Activated CD8-positive, alpha-beta memory T cell treated with anti-CD3 and anti-CD28 coated beads, Interleukin-2, amount 50 U/mL, for 1 hour (primary cell): ENCODE results near the gene LIMCH1.
"Not testable (repeated sequence)": the region's sequence is repeated elsewhere in the genome, so short reads cannot be mapped to it uniquely, and the experiment has no call there.

Experiments
- DNase-seq: peaks from one replicate; pipeline ENCODE4 v3.0.0-alpha.2; 2020; ENCODE audit errors: extremely low read depth

LIMCH1 gene, protein sequence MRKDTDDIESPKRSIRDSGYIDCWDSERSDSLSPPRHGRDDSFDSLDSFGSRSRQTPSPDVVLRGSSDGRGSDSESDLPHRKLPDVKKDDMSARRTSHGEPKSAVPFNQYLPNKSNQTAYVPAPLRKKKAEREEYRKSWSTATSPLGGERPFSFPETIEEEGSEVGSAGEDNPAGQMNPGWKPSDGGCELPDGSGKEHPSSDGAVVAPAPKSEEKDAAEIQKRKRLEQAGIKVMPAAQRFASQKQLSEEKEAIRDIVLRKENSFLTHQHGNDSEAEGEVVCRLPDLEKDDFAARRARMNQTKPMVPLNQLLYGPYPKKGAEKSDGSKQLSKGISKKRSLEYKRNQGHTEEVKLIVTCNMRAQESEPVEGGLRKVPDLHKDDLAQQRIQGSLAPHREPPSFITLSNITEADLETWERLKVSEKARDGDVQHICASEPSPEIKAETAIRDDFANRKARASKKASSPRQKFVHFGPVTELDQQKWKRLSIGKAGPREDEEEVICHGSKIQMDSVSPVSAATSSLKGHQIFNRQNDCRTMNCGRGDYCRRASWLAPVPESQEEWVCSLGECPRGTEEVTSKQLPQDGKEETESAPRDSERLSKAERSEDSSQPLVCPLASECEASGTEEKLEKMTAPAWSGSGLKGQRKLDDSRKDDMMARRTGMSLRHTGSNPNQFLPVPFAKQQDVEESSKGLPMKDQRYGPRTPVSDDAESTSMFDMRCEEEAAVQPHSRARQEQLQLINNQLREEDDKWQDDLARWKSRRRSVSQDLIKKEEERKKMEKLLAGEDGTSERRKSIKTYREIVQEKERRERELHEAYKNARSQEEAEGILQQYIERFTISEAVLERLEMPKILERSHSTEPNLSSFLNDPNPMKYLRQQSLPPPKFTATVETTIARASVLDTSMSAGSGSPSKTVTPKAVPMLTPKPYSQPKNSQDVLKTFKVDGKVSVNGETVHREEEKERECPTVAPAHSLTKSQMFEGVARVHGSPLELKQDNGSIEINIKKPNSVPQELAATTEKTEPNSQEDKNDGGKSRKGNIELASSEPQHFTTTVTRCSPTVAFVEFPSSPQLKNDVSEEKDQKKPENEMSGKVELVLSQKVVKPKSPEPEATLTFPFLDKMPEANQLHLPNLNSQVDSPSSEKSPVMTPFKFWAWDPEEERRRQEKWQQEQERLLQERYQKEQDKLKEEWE (N-terminal part only)

GRCh38 chr4:41538017-41538733 lies at the start of gene LIMCH1:
Gene LIMCH1 (plus strand): TSS chr4:41538157. CDS start chr4:41605996, 67,839 bp downstream.
- no peak for DNase-seq

DNA sequence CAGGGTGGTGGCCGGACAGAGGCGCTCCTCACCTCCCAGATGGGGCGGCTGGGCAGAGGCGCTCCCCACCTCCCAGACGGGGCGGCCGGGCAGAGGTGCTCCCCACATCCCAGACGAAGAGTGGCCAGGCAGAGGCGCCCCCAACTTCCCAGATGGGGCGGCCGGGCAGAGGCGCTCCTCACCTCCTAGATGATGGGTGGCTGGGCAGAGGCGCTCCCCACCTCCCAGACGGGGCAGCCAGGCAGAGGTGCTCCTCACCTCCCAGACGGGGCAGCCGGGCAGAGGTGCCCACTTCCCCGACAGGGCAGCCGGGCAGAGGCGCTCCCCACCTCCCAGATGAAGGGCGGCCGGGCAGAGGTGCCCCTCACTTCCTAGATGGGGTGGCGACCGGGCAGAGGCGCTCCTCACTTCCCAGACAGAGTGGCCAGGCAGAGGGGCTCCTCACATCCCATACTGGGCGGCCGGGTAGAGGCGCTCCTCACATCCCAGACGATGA lies 46.8 kb upstream of the LIMCH1 start:
- DNase-seq, result not testable (repeated sequence)

DNA sequence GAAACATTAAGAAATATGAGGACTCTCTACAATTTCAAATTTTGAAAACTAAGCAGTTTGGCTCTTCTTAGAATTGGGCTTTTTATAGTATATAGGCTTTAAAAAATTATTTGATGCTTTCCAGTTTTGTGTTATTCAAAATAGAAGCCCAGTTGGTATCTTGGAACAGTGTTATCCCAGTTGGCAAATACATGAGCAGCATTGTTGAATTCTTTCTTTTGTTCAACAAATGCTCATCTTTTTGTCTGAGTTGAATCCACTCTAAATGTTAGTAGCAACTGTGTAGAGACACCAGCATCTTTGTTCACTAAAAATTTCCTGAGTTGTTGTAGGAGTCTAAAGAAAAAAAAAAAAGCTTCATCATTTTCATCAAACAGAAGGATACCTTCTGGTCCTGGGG lies 41.0 kb upstream of the LIMCH1 start:
- DNase-seq, result no peak

- no peak for DNase-seq
These were observed 39.8 kb upstream of the LIMCH1 start for GRCh38 chr4:41498177-41498576.

GRCh38 chr4:41504167-41504818 lies 33.7 kb upstream of the LIMCH1 start:
- no peak for DNase-seq

- DNase-seq, result no peak
These were observed 32.7 kb upstream of the LIMCH1 start for GRCh38 chr4:41505161-41505661.

- no peak for DNase-seq
These were observed 31.8 kb upstream of the LIMCH1 start for GRCh38 chr4:41506130-41506529.

- no peak for DNase-seq
These were observed 30.5 kb upstream of the LIMCH1 start for GRCh38 chr4:41507291-41507947.

GRCh38 chr4:41509451-41509866 lies 28.5 kb upstream of the LIMCH1 start:
- no peak for DNase-seq

DNA sequence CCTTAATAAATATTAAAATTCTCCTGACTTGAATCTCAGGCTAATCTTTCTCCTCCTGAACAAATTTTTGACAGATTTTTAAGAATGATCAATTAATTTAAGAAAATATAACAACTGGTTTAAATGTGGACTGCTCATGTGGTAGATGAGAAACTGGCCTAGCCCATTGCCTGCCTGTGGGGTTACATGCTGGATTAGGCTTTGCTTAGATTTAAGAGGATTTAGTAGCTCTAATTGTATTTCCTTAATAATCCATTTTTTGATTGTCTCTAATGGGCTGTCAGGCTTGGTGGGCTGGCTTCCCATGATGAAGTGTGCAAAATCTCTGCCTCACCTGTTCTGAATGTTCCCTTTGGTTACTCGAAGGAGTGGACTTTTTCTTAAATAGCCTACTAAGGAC lies 27.8 kb upstream of the LIMCH1 start:
- no peak for DNase-seq

DNA sequence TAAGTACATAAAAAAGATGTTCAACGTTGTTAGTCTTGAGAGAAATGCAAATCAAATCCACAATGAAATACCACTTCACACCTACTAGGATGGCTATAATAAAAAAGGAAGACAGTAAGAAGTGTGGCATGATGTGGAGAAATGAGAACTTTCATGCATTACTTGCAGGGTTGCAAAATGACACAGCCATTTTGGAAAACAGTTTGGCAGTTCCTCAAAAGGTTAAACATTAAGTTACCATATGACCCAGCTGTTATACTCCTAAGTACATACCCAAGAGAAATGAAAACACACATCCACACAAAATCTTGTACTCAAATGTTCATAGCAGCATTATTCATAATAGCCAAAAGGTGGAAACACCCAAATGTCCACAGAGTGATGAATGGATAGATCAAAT lies 25.8 kb upstream of the LIMCH1 start:
- no peak for DNase-seq

- no peak for DNase-seq
These were observed 25.4 kb upstream of the LIMCH1 start for GRCh38 chr4:41512596-41512995.

DNA sequence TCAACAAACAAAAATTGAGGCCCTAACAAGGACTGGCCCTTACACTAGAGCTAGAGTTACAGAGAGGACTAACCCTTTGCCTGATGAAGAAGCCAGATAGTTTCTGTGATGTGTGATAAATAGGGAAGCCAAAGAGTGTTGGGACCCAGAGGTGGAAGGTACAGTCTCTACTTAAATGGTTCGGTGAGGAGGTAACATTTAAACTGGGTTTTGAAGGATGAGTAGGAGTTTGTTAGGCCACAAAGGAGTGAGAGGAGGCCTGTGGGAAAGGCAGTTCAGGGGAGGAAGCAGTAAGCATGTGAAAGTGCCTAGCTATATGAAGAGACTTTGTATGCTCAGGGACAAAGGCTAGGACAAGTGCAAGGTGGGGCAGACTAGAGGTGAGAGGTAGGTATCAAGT lies 23.8 kb upstream of the LIMCH1 start:
- no peak for DNase-seq

DNA sequence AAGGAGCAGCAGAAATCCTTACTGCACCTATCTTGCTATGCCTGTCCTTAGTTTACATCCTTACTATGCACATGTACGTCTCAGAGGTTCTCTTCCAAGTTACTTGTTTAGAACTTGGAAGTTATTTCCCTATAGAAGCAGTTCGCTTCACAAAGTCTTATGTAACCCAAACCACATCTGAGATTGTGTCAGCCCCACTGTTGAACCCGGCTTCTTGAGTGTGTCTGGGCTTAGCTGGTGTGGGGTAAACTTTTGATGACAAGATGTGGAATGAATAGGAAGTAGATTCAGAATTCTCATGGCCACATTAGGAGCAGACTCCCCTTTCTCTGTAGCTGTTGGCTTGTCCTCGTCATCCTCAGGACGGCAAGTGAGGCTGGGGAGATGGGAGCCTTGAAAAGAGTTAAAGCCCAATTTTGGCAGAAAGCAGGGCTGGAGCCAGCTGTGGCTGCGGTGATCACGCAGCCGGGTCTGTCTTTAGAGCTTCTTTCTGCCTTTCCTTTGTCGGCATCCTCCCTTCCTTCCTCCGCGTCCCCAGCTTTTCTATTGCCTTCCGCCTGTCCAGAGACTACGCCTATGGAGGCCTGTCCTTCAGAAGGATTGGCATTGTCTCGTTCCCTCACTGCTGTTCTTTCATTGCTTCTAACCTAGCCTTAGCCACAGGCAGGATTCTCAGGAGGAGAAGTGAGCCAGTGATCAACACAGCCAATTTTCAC lies 23.0 kb upstream of the LIMCH1 start:
- no peak for DNase-seq

- no peak for DNase-seq
These were observed 20.8 kb upstream of the LIMCH1 start for GRCh38 chr4:41517121-41517520.

DNA sequence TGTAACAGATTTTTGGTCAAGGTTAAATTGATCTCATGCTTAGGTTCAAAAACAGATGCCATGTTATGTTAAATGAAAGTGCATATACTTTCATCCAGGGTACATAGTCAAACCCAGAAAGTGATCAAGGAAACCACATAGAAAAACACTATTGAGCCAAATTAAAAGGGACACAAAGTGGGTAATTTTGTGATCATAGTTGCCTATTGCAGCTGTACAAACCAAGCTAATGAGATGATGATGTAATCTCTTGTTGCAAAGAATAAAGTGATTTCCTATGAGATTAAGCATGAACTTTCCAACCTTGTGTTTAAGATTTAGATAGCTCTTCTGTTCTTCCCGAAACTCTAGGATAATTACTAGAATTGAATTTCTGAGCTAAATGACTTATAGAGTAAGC lies 20.2 kb upstream of the LIMCH1 start:
- DNase-seq, result no peak

GRCh38 chr4:41524425-41524824 lies 13.5 kb upstream of the LIMCH1 start:
- DNase-seq, result no peak

DNA sequence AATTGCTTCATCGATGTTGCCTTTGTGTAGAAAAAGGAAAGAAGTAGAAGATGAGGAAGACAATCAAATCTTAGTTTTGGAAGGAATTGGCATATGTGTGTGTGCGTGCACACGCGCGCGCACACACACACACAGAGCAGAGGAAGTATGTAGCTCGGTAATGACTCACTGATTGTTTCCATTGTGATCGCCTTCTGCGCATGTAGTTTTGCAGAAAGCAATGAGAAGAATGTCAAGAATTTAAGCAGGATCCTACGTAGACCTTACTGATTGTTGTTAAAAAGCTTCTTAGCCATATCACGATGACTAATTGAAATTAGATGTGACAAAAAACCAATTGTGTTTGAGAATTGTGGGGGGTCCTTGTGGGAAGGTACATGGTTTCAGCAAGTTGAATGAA lies 12.8 kb upstream of the LIMCH1 start:
- no peak for DNase-seq

DNA sequence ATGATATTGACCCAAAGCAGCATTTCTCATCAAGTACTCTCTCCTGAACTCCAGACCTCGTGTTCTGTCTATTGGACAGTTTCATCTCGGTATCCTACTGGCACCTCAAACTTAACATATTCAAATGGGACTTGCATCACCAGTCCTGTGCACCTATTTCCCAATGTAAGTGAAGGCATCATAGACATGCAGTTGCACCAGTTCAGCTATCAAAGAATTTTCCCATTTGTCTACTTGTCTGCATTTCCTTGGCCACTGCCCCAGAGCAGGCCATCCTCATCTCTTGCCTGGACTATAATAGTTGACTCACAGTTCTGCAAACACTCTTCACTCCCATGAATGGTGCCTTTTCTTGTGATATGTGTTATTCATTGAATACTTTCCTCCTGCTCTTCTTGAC lies 11.3 kb upstream of the LIMCH1 start:
- no peak for DNase-seq
